Left cardiac atrium (tissue), 4 donors: Measurements from ENCODE around the gene ZSCAN32. TPM values are rescaled to one million over a fixed set of nuclear protein-coding genes. Genes with fewer than 3 reads are reported as not detected.

Source experiments
- ATAC-seq, 2 donors: fragments of 200-7000 bp; cut with Tn5 transposase; one replicate each; pipeline ENCODE4 v1.9.1; 2020; ENCODE audit warnings: mild to moderate bottlenecking in 2 of 2, moderate library complexity in 2 of 2
- DNase-seq: peaks from one replicate; pipeline ENCODE4 v3.0.0-alpha.2; 2020
- intact Hi-C, 2 donors: fragments of 100-400 bp; cut with DNase I; formaldehyde crosslinking; loops; one replicate each; pipeline versions ENCODE4 v1.14.1 to v1.15.1; 2022 to 2023
- long read RNA-seq: library from polyadenylated mRNA; unstranded; transcript quantifications from one replicate; pipeline ENCODE4 v2.0.0, GENCODE V29; 2021
- total RNA-seq, 2 donors: library from RNA; stranded (reverse); fragmentation: NEBNext Ultra II Directional; extraction: Animal tissue kit (Norgen Biotek cat#: 25700); gene quantifications; one replicate each; pipeline ENCODE4 v1.2.1, GENCODE V29; 2021
- donor health status: DM: no; HTN: yes; CAD: no.
- donor health status: DM: no; HTN: yes; CAD: no; lungs with severe emphysema.
- donor health status: DM: yes; HTN: yes; CAD: no.
- donor health status: Dilated cardiomyopathy.

Gene ZSCAN32
- total RNA-seq, result 1 to 10 TPM; 7.1 to 9.4 TPM
- long read RNA-seq, partial matches to known transcripts, result 9 of 20 reads
- long read RNA-seq, other reads (novel, unspliced or antisense), result 9 of 20 reads

GRCh38 chr16:3400779-3401688, at the start of gene ZSCAN32, which contains the start of gene ZNF174:
Gene ZSCAN32 (minus strand): TSS chr16:3401004. CDS start chr16:3397557, 3,447 bp downstream.
Gene ZNF174 (plus strand): TSS chr16:3401215. CDS start chr16:3402005, 790 bp downstream.
- DNase-seq (peak; percentile 98), ATAC-seq (peak; percentile 100)
- intact Hi-C loops, result no loop called here

- intact Hi-C loops, result no loop called here
- DNase-seq (no peak), ATAC-seq (peak; percentile 67 to 72)
Measured at GRCh38 chr16:3444032-3444388, 43.2 kb upstream of the ZSCAN32 start.

- DNase-seq (peak; percentile 85), ATAC-seq (peak; percentile 99)
- intact Hi-C loops, result no loop called here
Measured at GRCh38 chr16:3443108-3444031, 42.6 kb upstream of the ZSCAN32 start, which contains the start of the genes NAA60 and ZNF597. Gene NAA60 (plus strand): TSS chr16:3443680. CDS start chr16:3476228, 32,548 bp downstream. Gene ZNF597 (minus strand): TSS chr16:3443504. CDS start chr16:3443153, 351 bp downstream.

GRCh38 chr16:3439637-3440036, 38.8 kb upstream of the ZSCAN32 start:
- ATAC-seq (no peak), DNase-seq (no peak)
- intact Hi-C loops, result no loop called here

- no peak for DNase-seq
- intact Hi-C loops, result no loop called here
- ATAC-seq, result no peak
Measured at GRCh38 chr16:3434373-3434772, 33.6 kb upstream of the ZSCAN32 start.

GRCh38 chr16:3431779-3432219, 31.0 kb upstream of the ZSCAN32 start:
- ATAC-seq (peak; percentile 71 to 73), DNase-seq (peak; percentile 65)
- intact Hi-C loops, result no loop called here

GRCh38 chr16:3413730-3414379, 13.1 kb upstream of the ZSCAN32 start:
- DNase-seq (no peak), ATAC-seq (no peak)
- intact Hi-C loops, result no loop called here

- DNase-seq (no peak), ATAC-seq (no peak)
- intact Hi-C loops, result no loop called here
Measured at GRCh38 chr16:3408561-3409197, 7.9 kb upstream of the ZSCAN32 start.

GRCh38 chr16:3401719-3402397, 1.1 kb upstream of the ZSCAN32 start:
- DNase-seq, result no peak
- ATAC-seq, result no peak
- intact Hi-C loops, result no loop called here

GRCh38 chr16:3400446-3400778, 392 bp downstream of the ZSCAN32 start:
- DNase-seq (no peak), ATAC-seq (no peak)
- intact Hi-C loops, result no loop called here

- intact Hi-C loops, result no loop called here
- ATAC-seq, result no peak
- no peak for DNase-seq
Measured at GRCh38 chr16:3389663-3390338, 11.0 kb downstream of the ZSCAN32 start.

GRCh38 chr16:3388325-3388724, 12.5 kb downstream of the ZSCAN32 start:
- intact Hi-C loops, result no loop called here
- no peak for DNase-seq
- no peak for ATAC-seq

- ATAC-seq (no peak), DNase-seq (no peak)
- intact Hi-C loops, result no loop called here
Measured at GRCh38 chr16:3383045-3383448, 17.8 kb downstream of the ZSCAN32 start.

GRCh38 chr16:3377917-3378316, 22.9 kb downstream of the ZSCAN32 start:
- intact Hi-C loops, result no loop called here
- no peak for DNase-seq
- ATAC-seq, result no peak

- ATAC-seq, result no peak
- intact Hi-C loops, result no loop called here
- no peak for DNase-seq
Measured at GRCh38 chr16:3375680-3376079, 25.1 kb downstream of the ZSCAN32 start.

- ATAC-seq (no peak), DNase-seq (no peak)
- intact Hi-C loops, result no loop called here
Measured at GRCh38 chr16:3369073-3369472, 31.7 kb downstream of the ZSCAN32 start.

- DNase-seq, result peak; percentile 95
- intact Hi-C loops, result no loop called here
- peak; percentile 99 to 100 for ATAC-seq
Measured at GRCh38 chr16:3364774-3365427, 35.9 kb downstream of the ZSCAN32 start.
